WERI-Rb-1 (cell line): ENCODE measurements around the gene OXER1.

Experiments
- DNase-seq: peaks from one replicate; pipeline ENCODE4 v3.0.0-alpha.2; 2020
- H3K27ac ChIP-seq: fragments of 250-450 bp; sonication (Bioruptor Pico); 2 replicates; pipeline ENCODE4 v1.5.1; 2020; ENCODE audit warnings: mild to moderate bottlenecking, moderate library complexity
- H3K27me3 ChIP-seq: fragments of 250-450 bp; sonication (Bioruptor Pico); 2 replicates; pipeline ENCODE4 v1.5.1; 2021; ENCODE audit warnings: mild to moderate bottlenecking, low read depth, moderate library complexity; ENCODE audit not compliant: insufficient read depth, severe bottlenecking
- H3K36me3 ChIP-seq: fragments of 250-450 bp; sonication (Bioruptor Pico); 2 replicates; pipeline ENCODE4 v1.5.1; 2020; ENCODE audit warnings: mild to moderate bottlenecking, moderate library complexity
- H3K4me3 ChIP-seq: 2 replicates; pipeline ENCODE4 v1.5.1; 2011; ENCODE audit warnings: low read depth, mild to moderate bottlenecking, control low read depth, low read length
- H3K9me3 ChIP-seq: fragments of 250-450 bp; sonication (Bioruptor Pico); 2 replicates; pipeline ENCODE4 v1.5.1; 2021; ENCODE audit warnings: mild to moderate bottlenecking, moderate library complexity; ENCODE audit not compliant: severe bottlenecking
- CTCF ChIP-seq: IDR thresholded peaks from 2 replicates; pipeline ENCODE4 v1.5.1; 2011; ENCODE audit warnings: low read depth, mild to moderate bottlenecking, control low read depth, inconsistent platforms, low read length

The OXER1 gene

GRCh38 chr2:42765686-42766085 lies 1.8 kb upstream of the OXER1 start:
- no peak for DNase-seq
- H3K9me3 ChIP-seq, result no peaks in the 10 kb centered on the region
- no peak overlapping the region for H3K4me3 ChIP-seq
- no peaks in the 10 kb centered on the region for H3K36me3 ChIP-seq
- no peak for TF ChIP-seq CTCF
- no peak overlapping the region for H3K27ac ChIP-seq
- no peaks in the 10 kb centered on the region for H3K27me3 ChIP-seq

DNA sequence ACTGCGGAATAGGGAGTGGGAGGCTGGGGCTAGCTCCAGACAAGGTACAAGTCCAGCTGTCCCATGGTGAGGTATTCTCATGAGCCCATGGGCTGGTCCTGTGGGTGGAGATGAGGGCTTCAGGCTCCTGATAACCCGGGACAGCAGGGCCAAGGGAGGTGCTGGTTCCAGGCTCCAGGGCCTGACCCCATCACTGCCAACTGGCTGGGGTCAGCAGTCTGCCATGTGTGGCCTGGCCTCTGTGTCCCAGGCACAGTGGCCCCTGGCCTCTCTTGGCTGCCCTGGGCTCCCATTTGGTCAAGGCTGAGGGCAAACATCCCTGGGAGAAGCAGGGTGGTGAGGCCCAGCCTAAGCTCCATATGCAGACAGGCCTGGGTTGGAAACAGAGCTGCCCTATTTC lies 966 bp upstream of the OXER1 start:
- H3K27ac ChIP-seq, result no peak overlapping the region
- no peaks in the 10 kb centered on the region for H3K27me3 ChIP-seq
- no peak for DNase-seq
- H3K4me3 ChIP-seq, result no peak overlapping the region
- no peaks in the 10 kb centered on the region for H3K36me3 ChIP-seq
- H3K9me3 ChIP-seq, result no peaks in the 10 kb centered on the region
- TF ChIP-seq CTCF, result no peak

DNA sequence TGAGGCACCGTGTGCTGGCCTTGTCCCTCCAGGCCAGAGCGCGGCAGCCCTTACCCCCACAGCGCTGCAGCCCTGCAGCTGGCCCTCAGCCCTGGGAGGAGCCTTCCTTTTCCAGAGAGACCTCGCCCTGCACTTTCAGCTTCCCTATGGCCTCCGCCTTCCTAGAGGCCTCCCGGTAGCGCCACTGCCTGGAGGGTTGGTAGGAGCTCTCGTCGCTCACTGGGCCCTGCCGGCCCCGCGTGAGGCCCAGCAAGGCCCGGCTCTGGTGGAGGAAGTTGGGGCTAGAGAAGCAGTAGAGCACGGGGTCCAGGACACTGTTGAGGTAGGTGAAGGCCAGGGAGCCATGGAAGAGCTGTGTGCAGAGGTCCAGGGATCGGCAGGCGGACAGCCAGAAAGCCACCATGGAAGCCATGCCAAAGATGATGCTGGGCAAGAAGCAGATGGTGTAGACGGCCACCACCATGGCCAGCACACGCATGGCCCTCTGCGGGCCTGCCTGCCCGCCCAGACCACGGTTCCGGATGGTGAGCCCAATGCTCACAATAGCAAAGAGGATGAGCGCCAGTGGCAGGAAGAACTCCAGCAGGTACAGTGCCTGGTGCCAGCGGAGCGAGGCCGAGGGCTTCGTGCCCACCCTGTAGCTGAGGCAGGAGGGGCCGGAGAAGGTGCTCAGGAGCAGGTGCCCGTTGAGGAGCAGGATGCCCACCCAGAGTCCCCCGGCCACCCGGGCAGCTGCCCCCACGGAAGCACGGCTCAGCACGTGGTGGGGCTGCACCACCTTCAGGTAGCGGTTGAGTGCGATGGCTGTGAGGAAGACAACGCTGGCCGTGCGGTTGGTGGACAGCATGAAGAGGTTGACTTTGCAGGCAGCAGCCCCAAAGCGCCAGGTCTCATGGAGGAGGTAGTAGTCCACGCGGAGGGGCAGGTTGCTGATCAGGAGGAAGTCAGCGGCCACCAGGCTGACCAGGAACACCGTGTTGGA lies 821 bp downstream of the OXER1 start:
- TF ChIP-seq CTCF, result no peak
- Histone ChIP-seq H3K4me3 (no peak overlapping the region), H3K9me3 (no peaks in the 10 kb centered on the region), H3K27me3 (no peaks in the 10 kb centered on the region), H3K27ac (no peak overlapping the region), H3K36me3 (no peaks in the 10 kb centered on the region)
- no peak for DNase-seq

GRCh38 chr2:42762155-42762554 lies 1.8 kb downstream of the OXER1 start:
- no peak overlapping the region for H3K4me3 ChIP-seq
- no peaks in the 10 kb centered on the region for H3K27me3 ChIP-seq
- no peak for DNase-seq
- no peak for TF ChIP-seq CTCF
- no peaks in the 10 kb centered on the region for H3K9me3 ChIP-seq
- H3K27ac ChIP-seq, result no peak overlapping the region
- H3K36me3 ChIP-seq, result no peaks in the 10 kb centered on the region

GRCh38 chr2:42761554-42761953 lies 2.4 kb downstream of the OXER1 start:
- Histone ChIP-seq H3K36me3 (no peaks in the 10 kb centered on the region), H3K27ac (no peak overlapping the region), H3K27me3 (no peaks in the 10 kb centered on the region), H3K4me3 (no peak overlapping the region), H3K9me3 (no peaks in the 10 kb centered on the region)
- no peak for DNase-seq
- TF ChIP-seq CTCF, result no peak
